Thyroid gland (tissue), 4 donors: ENCODE results near the gene SCD5.
A peak's percentile ranks its signal among the peaks of the same experiment; 100 is the strongest.

Experiments used
- POLR2A ChIP-seq, 2 donors: fragments of 450-650 bp; IDR thresholded peaks; one replicate each; pipeline ENCODE4 v1.6.1; 2017; ENCODE audit warnings: antibody characterized with exemption in 2 of 2, mild to moderate bottlenecking in 2 of 2, moderate library complexity in 1 of 2
- TF ChIP-seq, protein P1 (sequence below), 6 experiments: fragments of 200-600 bp in 3 of 6; fragments of 450-650 bp in 3 of 6; sonication (generic) in 3 of 6; IDR thresholded peaks; one replicate each; pipeline ENCODE4 v1.5.1; 2016 to 2019; ENCODE audit warnings: antibody characterized with exemption in 6 of 6, mild to moderate bottlenecking in 2 of 6, inconsistent platforms in 1 of 6, moderate library complexity in 1 of 6

DNA sequence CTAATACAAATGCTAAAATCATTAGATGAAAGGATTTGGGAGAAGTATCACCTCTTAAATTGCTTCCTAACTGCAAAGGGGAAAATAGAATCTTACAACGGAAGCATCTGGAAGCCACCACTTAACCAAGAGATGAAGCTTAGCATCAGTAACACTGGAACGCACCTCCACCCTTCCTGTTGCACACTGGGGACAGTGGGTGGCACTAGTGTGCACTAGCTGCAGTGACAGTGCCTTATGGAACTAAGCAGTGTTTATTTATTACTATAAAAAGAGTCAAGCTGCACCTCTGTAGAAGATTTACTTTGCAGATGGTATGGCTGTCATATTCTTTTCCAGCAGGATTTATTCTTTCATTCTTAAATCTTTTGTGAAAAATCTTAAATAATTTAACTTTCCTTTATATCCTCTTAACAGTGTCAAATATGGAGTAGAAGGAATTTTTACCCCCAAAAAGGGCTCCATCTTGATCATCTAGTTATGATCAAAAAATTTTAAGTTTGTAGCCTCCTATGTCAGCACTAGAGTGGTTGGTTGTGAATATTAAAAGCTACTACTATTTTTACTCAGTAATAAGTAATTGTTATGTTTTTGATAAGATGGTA is 76.7 kb downstream of the SCD5 start:
- TF ChIP-seq, protein P1, sequence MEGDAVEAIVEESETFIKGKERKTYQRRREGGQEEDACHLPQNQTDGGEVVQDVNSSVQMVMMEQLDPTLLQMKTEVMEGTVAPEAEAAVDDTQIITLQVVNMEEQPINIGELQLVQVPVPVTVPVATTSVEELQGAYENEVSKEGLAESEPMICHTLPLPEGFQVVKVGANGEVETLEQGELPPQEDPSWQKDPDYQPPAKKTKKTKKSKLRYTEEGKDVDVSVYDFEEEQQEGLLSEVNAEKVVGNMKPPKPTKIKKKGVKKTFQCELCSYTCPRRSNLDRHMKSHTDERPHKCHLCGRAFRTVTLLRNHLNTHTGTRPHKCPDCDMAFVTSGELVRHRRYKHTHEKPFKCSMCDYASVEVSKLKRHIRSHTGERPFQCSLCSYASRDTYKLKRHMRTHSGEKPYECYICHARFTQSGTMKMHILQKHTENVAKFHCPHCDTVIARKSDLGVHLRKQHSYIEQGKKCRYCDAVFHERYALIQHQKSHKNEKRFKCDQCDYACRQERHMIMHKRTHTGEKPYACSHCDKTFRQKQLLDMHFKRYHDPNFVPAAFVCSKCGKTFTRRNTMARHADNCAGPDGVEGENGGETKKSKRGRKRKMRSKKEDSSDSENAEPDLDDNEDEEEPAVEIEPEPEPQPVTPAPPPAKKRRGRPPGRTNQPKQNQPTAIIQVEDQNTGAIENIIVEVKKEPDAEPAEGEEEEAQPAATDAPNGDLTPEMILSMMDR (IDR thresholded peaks at IDR 0.05) = peak in 4 of 6 experiments; percentile 32 to 62 (median 44)
- no peak for TF ChIP-seq POLR2A (IDR thresholded peaks at IDR 0.05)
